Raji (cell line): Measurements from ENCODE around the gene GRIN2A.

Experiments used
- POLR2A ChIP-seq: IDR thresholded peaks from 2 replicates; pipeline ENCODE4 v1.6.1; 2011; ENCODE audit warnings: low read depth, low read length, control low read depth; ENCODE audit not compliant: insufficient read depth

GRIN2A gene

GRCh38 chr16:10045291-10045775, 136.9 kb downstream of the GRIN2A start:
- TF ChIP-seq POLR2A: no peak

GRCh38 chr16:10040136-10041080, 141.8 kb downstream of the GRIN2A start:
- no peak for TF ChIP-seq POLR2A

- no peak for TF ChIP-seq POLR2A
Observed at GRCh38 chr16:10039220-10040096, 142.8 kb downstream of the GRIN2A start.

- TF ChIP-seq POLR2A: no peak
Observed at GRCh38 chr16:10037751-10038150, 144.5 kb downstream of the GRIN2A start.

GRCh38 chr16:10036956-10037355, 145.3 kb downstream of the GRIN2A start:
- TF ChIP-seq POLR2A: no peak

GRCh38 chr16:10033556-10033955, 148.7 kb downstream of the GRIN2A start:
- TF ChIP-seq POLR2A: no peak

GRCh38 chr16:10031955-10032354, 150.3 kb downstream of the GRIN2A start:
- TF ChIP-seq POLR2A: no peak

- TF ChIP-seq POLR2A: no peak
Observed at GRCh38 chr16:10031473-10031872, 150.8 kb downstream of the GRIN2A start.

- TF ChIP-seq POLR2A: no peak
Observed at GRCh38 chr16:10028644-10029043, 153.6 kb downstream of the GRIN2A start.

- no peak for TF ChIP-seq POLR2A
Observed at GRCh38 chr16:10027553-10027952, 154.7 kb downstream of the GRIN2A start.

GRCh38 chr16:10026593-10026992, 155.6 kb downstream of the GRIN2A start:
- TF ChIP-seq POLR2A: no peak

GRCh38 chr16:10022098-10022497, 160.1 kb downstream of the GRIN2A start:
- TF ChIP-seq POLR2A: no peak

GRCh38 chr16:10020866-10021265, 161.4 kb downstream of the GRIN2A start:
- TF ChIP-seq POLR2A: no peak

GRCh38 chr16:10016752-10017151, 165.5 kb downstream of the GRIN2A start:
- no peak for TF ChIP-seq POLR2A

- no peak for TF ChIP-seq POLR2A
Observed at GRCh38 chr16:10015397-10015796, 166.8 kb downstream of the GRIN2A start.
